PC-3 (cell line): ENCODE results near the gene DZIP3. TPM values are rescaled to one million over a fixed set of nuclear protein-coding genes. Genes with fewer than 3 reads are reported as not detected.

Source experiments
- ATAC-seq: fragments of 200-7000 bp; cut with Tn5 transposase; 2 replicates; pipeline ENCODE4 v1.9.1; 2020; ENCODE audit warnings: mild to moderate bottlenecking, moderate library complexity
- BruUV-seq: library from RNA; stranded (reverse); fragments of 400-500 nt; replicated peaks from 2 replicates; lab custom pipeline; 2021; lab: Mats Ljungman, UMichigan
- CTCF ChIA-PET: fragments of 300-600 bp; sonication (Branson Sonifier 250); formaldehyde crosslinking; loops from one replicate; lab custom pipeline; 2022; ENCODE audit warnings: antibody characterized with exemption; lab: Charles Lee
- POLR2A ChIA-PET: fragments of 300-600 bp; sonication (Branson Sonifier 250); formaldehyde crosslinking; loops from one replicate; lab custom pipeline; 2022; ENCODE audit warnings: antibody characterized with exemption; ENCODE audit not compliant: unreplicated experiment; lab: Charles Lee
- DNase-seq: peaks from one replicate; pipeline ENCODE4 v3.0.0-alpha.2; 2015
- H2AFZ ChIP-seq: fragments of 300-600 bp; sonication (generic); 2 replicates; pipeline ENCODE4 v1.6.0; 2016; ENCODE audit warnings: antibody characterized with exemption, low read length
- H3F3A ChIP-seq: fragments of 300-600 bp; sonication (generic); one replicate; pipeline ENCODE4 v1.6.0; 2017; ENCODE audit warnings: antibody characterized with exemption, low read length, control low read depth, mild to moderate bottlenecking; ENCODE audit not compliant: unreplicated experiment
- H3K27ac ChIP-seq: fragments of 300-600 bp; sonication (generic); 2 replicates; pipeline ENCODE4 v1.5.1; 2016; ENCODE audit warnings: mild to moderate bottlenecking, low read length
- H3K27me3 ChIP-seq: fragments of 300-600 bp; sonication (generic); 2 replicates; pipeline ENCODE4 v1.6.1; 2016; ENCODE audit warnings: low read length, mixed read lengths
- H3K36me3 ChIP-seq: fragments of 300-600 bp; sonication (generic); 2 replicates; pipeline ENCODE4 v1.6.1; 2016; ENCODE audit warnings: low read depth, mixed run types, low read length, mixed read lengths
- H3K4me1 ChIP-seq: fragments of 300-600 bp; sonication (generic); 2 replicates; pipeline ENCODE4 v1.5.1; 2016; ENCODE audit warnings: low read length; ENCODE audit not compliant: insufficient read depth
- H3K4me2 ChIP-seq: fragments of 300-600 bp; sonication (generic); 2 replicates; pipeline ENCODE4 v1.6.0; 2016; ENCODE audit warnings: low read length
- H3K4me3 ChIP-seq: fragments of 300-600 bp; sonication (generic); 2 replicates; pipeline ENCODE4 v1.5.1; 2016; ENCODE audit warnings: mild to moderate bottlenecking, low read length, mixed read lengths
- H3K79me2 ChIP-seq: fragments of 300-600 bp; sonication (generic); 2 replicates; pipeline ENCODE4 v1.6.1; 2017; ENCODE audit warnings: low read length, mixed read lengths
- H3K9ac ChIP-seq: fragments of 300-600 bp; sonication (generic); 2 replicates; pipeline ENCODE4 v1.6.0; 2016; ENCODE audit warnings: mild to moderate bottlenecking, low read length
- H3K9me2 ChIP-seq: fragments of 300-600 bp; sonication (generic); replicated peaks from 2 replicates; pipeline ENCODE4 v1.6.1; 2016; ENCODE audit warnings: mixed run types, low read length, mixed read lengths
- H3K9me3 ChIP-seq: fragments of 300-600 bp; sonication (generic); 2 replicates; pipeline ENCODE4 v1.6.1; 2016; ENCODE audit warnings: low read length, mixed read lengths
- H4K20me1 ChIP-seq: fragments of 300-600 bp; sonication (generic); 2 replicates; pipeline ENCODE4 v1.6.1; 2016; ENCODE audit warnings: low read length, mixed read lengths
- EZH2 ChIP-seq: fragments of 300-600 bp; sonication (generic); IDR thresholded peaks from one replicate; pipeline ENCODE4 v1.6.1; 2017; ENCODE audit warnings: antibody characterized with exemption, mild to moderate bottlenecking, low read length; ENCODE audit not compliant: unreplicated experiment
- EZH2phosphoT487 ChIP-seq: fragments of 300-600 bp; sonication (generic); IDR thresholded peaks from 2 replicates; pipeline ENCODE4 v1.6.1; 2018; ENCODE audit warnings: mild to moderate bottlenecking, antibody characterized with exemption, low read length, borderline replicate concordance
- intact Hi-C: fragments of 100-400 bp; cut with micrococcal nuclease; formaldehyde crosslinking; loops from 2 replicates; pipeline ENCODE4 v1.9.0; 2023
- total RNA-seq: library from RNA; depleted of rRNA; stranded (reverse); fragments of >200 nt; gene quantifications from 2 replicates; pipeline ENCODE4 v1.2.3, GENCODE V29; 2014
- TF ChIP-seq, protein P1 (sequence below): fragments of 300-600 bp; sonication (generic); conservative IDR thresholded peaks from 2 replicates; pipeline ENCODE4 v1.5.1; 2017; ENCODE audit warnings: antibody characterized with exemption, low read depth, mild to moderate bottlenecking, low read length

DZIP3 gene
- total RNA-seq, 1 experiment from 2014 or later, result 7.3 TPM

DNA sequence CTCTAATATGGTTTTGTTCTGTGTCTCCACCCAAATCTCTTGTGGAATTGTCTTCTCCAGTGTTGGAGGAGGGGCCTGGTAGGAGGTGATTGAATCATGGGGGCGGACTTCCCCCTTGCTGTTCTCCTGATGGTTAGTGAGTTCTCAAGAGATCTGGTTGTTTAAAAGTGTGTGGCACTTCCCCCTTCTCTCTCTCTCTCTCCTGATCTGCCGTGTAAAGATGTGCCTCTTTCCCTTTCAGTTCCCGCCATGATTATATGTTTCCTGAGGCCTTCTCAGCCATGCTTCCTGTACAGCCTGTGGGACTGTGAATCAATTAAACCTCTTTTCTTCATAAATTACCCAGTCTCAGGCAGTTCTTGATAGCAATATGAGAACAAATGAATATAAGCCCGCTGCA lies 134.6 kb downstream of the DZIP3 start:
- Histone ChIP-seq H3K36me3 (no peaks in the 10 kb centered on the region), H3K4me2 (no peak overlapping the region), H3K9ac (no peak overlapping the region), H2AFZ (no peak overlapping the region), H3K4me1 (no peaks in the 10 kb centered on the region), H4K20me1 (no peaks in the 10 kb centered on the region), H3F3A (no peaks in the 10 kb centered on the region), H3K79me2 (no peaks in the 10 kb centered on the region), H3K9me3 (no peaks in the 10 kb centered on the region), H3K9me2 (no peaks in the 10 kb centered on the region), H3K4me3 (no peak overlapping the region), H3K27me3 (peaks cover 53% of the 10 kb centered on the region), H3K27ac (no peak overlapping the region)
- DNase-seq, result no peak
- TF ChIP-seq, protein P1, sequence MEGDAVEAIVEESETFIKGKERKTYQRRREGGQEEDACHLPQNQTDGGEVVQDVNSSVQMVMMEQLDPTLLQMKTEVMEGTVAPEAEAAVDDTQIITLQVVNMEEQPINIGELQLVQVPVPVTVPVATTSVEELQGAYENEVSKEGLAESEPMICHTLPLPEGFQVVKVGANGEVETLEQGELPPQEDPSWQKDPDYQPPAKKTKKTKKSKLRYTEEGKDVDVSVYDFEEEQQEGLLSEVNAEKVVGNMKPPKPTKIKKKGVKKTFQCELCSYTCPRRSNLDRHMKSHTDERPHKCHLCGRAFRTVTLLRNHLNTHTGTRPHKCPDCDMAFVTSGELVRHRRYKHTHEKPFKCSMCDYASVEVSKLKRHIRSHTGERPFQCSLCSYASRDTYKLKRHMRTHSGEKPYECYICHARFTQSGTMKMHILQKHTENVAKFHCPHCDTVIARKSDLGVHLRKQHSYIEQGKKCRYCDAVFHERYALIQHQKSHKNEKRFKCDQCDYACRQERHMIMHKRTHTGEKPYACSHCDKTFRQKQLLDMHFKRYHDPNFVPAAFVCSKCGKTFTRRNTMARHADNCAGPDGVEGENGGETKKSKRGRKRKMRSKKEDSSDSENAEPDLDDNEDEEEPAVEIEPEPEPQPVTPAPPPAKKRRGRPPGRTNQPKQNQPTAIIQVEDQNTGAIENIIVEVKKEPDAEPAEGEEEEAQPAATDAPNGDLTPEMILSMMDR, result no peak
- no peak for TF ChIP-seq EZH2
- TF ChIP-seq EZH2phosphoT487, result no peak
- intact Hi-C loops, result no loop called here
- CTCF ChIA-PET, result no interaction called here
- no TSS peak for BruUV-seq
- POLR2A ChIA-PET, result no interaction called here
- no peak for ATAC-seq

DNA sequence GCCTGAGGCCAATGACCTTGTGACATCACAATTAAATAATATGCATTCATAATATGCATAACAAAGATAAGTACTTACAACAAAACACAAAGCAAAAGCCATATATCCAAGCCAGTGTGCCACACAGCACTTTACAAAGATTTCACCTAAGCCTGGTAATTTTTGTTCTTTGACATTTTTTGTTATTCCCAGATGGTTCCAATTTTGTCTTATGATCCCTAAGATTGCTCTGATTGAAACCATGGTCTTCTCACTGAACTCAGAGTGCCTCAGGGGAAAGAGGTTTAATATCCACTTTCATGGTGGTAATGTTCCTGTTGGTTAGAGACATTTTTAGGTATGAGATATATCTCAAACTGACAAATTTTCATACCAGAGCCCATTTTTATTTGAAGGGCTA lies 138.6 kb downstream of the DZIP3 start:
- ChIA-PET POLR2A (no interaction called here), CTCF (no interaction called here)
- Histone ChIP-seq H3K4me3 (no peak overlapping the region), H2AFZ (no peak overlapping the region), H3F3A (no peaks in the 10 kb centered on the region), H3K9me3 (no peaks in the 10 kb centered on the region), H3K27ac (no peak overlapping the region), H3K27me3 (peaks cover 60% of the 10 kb centered on the region), H4K20me1 (no peaks in the 10 kb centered on the region), H3K9me2 (no peaks in the 10 kb centered on the region), H3K9ac (no peak overlapping the region), H3K79me2 (no peaks in the 10 kb centered on the region), H3K36me3 (no peaks in the 10 kb centered on the region), H3K4me1 (no peaks in the 10 kb centered on the region), H3K4me2 (no peak overlapping the region)
- intact Hi-C loops, result no loop called here
- no TSS peak for BruUV-seq
- no peak for ATAC-seq
- no peak for DNase-seq
- TF ChIP-seq, protein P1, result no peak
- TF ChIP-seq EZH2 (no peak), EZH2phosphoT487 (no peak)

DNA sequence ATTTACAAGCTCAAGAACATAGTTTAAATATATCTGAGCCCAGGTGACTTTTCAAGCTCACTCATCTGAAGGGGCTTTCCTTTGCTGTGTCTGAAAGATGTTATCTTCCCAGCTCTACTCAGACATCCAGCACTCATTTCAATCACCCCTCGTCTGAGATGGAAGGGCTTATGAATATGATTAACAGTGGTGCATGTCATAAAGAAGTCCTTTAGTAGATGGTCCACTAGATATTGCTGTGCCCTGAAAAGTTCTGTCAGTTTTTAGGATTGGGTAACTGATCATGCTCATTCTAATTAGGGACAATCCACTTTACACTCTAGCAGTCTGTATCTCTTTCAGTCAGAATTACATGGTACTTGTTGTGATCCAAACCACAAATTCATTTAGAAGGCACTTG lies 139.4 kb downstream of the DZIP3 start:
- Histone ChIP-seq H3K9me3 (no peaks in the 10 kb centered on the region), H3F3A (no peaks in the 10 kb centered on the region), H3K4me1 (no peaks in the 10 kb centered on the region), H3K27ac (no peak overlapping the region), H3K27me3 (peaks cover 66% of the 10 kb centered on the region), H3K79me2 (no peaks in the 10 kb centered on the region), H3K36me3 (no peaks in the 10 kb centered on the region), H3K4me3 (no peak overlapping the region), H3K9me2 (no peaks in the 10 kb centered on the region), H2AFZ (no peak overlapping the region), H4K20me1 (no peaks in the 10 kb centered on the region), H3K4me2 (no peak overlapping the region), H3K9ac (no peak overlapping the region)
- intact Hi-C loops, result no loop called here
- no peak for ATAC-seq
- no TSS peak for BruUV-seq
- POLR2A ChIA-PET, result no interaction called here
- TF ChIP-seq EZH2phosphoT487 (no peak), EZH2 (no peak)
- TF ChIP-seq, protein P1, result no peak
- no peak for DNase-seq
- CTCF ChIA-PET, result no interaction called here
